K562 (cell line): ENCODE measurements around the gene AP2M1. TPM values are rescaled to one million over a fixed set of nuclear protein-coding genes. Genes with fewer than 3 reads are reported as not detected.

Source experiments
- BCOR ChIP-seq: fragments of 450-650 bp; IDR thresholded peaks from 2 replicates; pipeline ENCODE4 v1.6.1; 2016
- CBFA2T2 ChIP-seq: fragments of 450-650 bp; conservative IDR thresholded peaks from 2 replicates; pipeline ENCODE4 v1.6.1; 2017; ENCODE audit warnings: mild to moderate bottlenecking
- CXXC5 ChIP-seq: fragments of 250-450 bp; sonication (Bioruptor Pico); IDR thresholded peaks from 2 replicates; pipeline ENCODE4 v1.8.0; 2022; ENCODE audit warnings: inconsistent platforms, mild to moderate bottlenecking, moderate library complexity
- E2F4 ChIP-seq: sonication (generic); formaldehyde crosslinking; IDR thresholded peaks from 2 replicates; pipeline ENCODE4 v1.8.0; 2022; ENCODE audit warnings: mild to moderate bottlenecking, low read depth, missing genetic modification reagents
- FIP1L1 ChIP-seq: fragments of 200-400 bp; formaldehyde crosslinking; IDR thresholded peaks from 2 replicates; pipeline ENCODE4 v1.6.1; 2018; ENCODE audit warnings: mild to moderate bottlenecking, low read depth, low read length; ENCODE audit not compliant: poor library complexity, severe bottlenecking
- HCFC1 ChIP-seq: IDR thresholded peaks from 2 replicates; pipeline ENCODE4 v1.6.1; 2012; ENCODE audit warnings: low read depth, low read length, improper control_type of control experiment
- HDAC8 ChIP-seq: fragments of 450-650 bp; IDR thresholded peaks from 2 replicates; pipeline ENCODE4 v1.6.1; 2016; ENCODE audit warnings: mild to moderate bottlenecking, missing genetic modification characterization, moderate library complexity, missing compliant biosample characterization
- HMGXB4 ChIP-seq: sonication (generic); formaldehyde crosslinking; IDR thresholded peaks from 2 replicates; pipeline ENCODE4 v1.8.1; 2023; ENCODE audit warnings: mild to moderate bottlenecking, missing genetic modification reagents
- HNRNPH1 ChIP-seq: fragments of 200-400 bp; formaldehyde crosslinking; optimal IDR thresholded peaks from 2 replicates; pipeline ENCODE3; 2017; ENCODE audit warnings: low read depth, mild to moderate bottlenecking, low read length, moderate library complexity
- HOMEZ ChIP-seq: fragments of 250-450 bp; sonication (Bioruptor Pico); IDR thresholded peaks from 2 replicates; pipeline ENCODE4 v1.4.0; 2020; ENCODE audit warnings: mild to moderate bottlenecking, moderate library complexity
- JUND ChIP-seq, 2 experiments: IDR thresholded peaks; 2 replicates in 1 of 2; 3 replicates in 1 of 2; pipeline ENCODE4 v1.6.1; 2011; ENCODE audit warnings: borderline replicate concordance in 2 of 2, low read depth in 2 of 2, low read length in 2 of 2, improper control_type of control experiment in 1 of 2, missing biosample characterization in 1 of 2, missing genetic modification characterization in 1 of 2, missing genetic modification reagents in 1 of 2
- KLF13 ChIP-seq: fragments of 450-650 bp; IDR thresholded peaks from 2 replicates; pipeline ENCODE4 v1.6.1; 2016; ENCODE audit warnings: missing genetic modification characterization, low read depth, mild to moderate bottlenecking, missing compliant biosample characterization, moderate library complexity, borderline replicate concordance
- KLF6 ChIP-seq: fragments of 250-450 bp; sonication (Bioruptor Pico); IDR thresholded peaks from 2 replicates; pipeline ENCODE4 v1.4.0; 2020; ENCODE audit warnings: mild to moderate bottlenecking, moderate library complexity, borderline replicate concordance
- LCOR ChIP-seq: sonication (generic); formaldehyde crosslinking; IDR thresholded peaks from 2 replicates; pipeline ENCODE4 v1.8.0; 2022; ENCODE audit warnings: mild to moderate bottlenecking, missing genetic modification reagents
- NEUROD1 ChIP-seq: fragments of 150-350 bp; IDR thresholded peaks from 2 replicates; pipeline ENCODE4 v1.6.1; 2014; ENCODE audit warnings: borderline replicate concordance, low read length, low read depth; ENCODE audit not compliant: partially characterized antibody
- NR2C2 ChIP-seq, 2 experiments: fragments of 200-800 bp in 1 of 2; sonication (Bioruptor generic) in 1 of 2; sonication (generic) in 1 of 2; formaldehyde crosslinking in 1 of 2; IDR thresholded peaks; 2 replicates each; pipeline versions ENCODE4 v1.6.1 to v1.8.0; 2016 to 2022; ENCODE audit warnings: mild to moderate bottlenecking in 1 of 2, missing compliant biosample characterization in 1 of 2, missing genetic modification characterization in 1 of 2, missing genetic modification reagents in 1 of 2
- POLR3G ChIP-seq: IDR thresholded peaks from 2 replicates; pipeline ENCODE4 v1.6.1; 2011; ENCODE audit not compliant: insufficient read length, insufficient replicate concordance; ENCODE audit errors: extremely low read depth
- RNF2 ChIP-seq: sonication (generic); IDR thresholded peaks from 2 replicates; pipeline ENCODE4 v1.6.1; 2016
- SAFB ChIP-seq: fragments of 200-400 bp; formaldehyde crosslinking; IDR thresholded peaks from 2 replicates; pipeline ENCODE4 v1.6.1; 2017; ENCODE audit warnings: low read depth, low read length, borderline replicate concordance
- USF1 ChIP-seq: sonication (generic); formaldehyde crosslinking; IDR thresholded peaks from 2 replicates; pipeline ENCODE4 v1.9.0; 2022; ENCODE audit warnings: mild to moderate bottlenecking, missing genetic modification reagents
- ZNF311 ChIP-seq: fragments of 250-450 bp; sonication (Bioruptor Pico); IDR thresholded peaks from 2 replicates; pipeline ENCODE4 v1.4.0; 2020; ENCODE audit warnings: mild to moderate bottlenecking, moderate library complexity
- polyA plus RNA-seq, 8 experiments: library from polyadenylated mRNA; depleted of rRNA in 4 of 8; stranded (reverse) in 5 of 8; unstranded in 3 of 8; fragments of >200 nt; fragmentation: Nextera tagmentation in 2 of 8; fragmentation: Illumina TruSeq in 1 of 8; extraction: Ambion mirVana in 2 of 8; extraction: Trizol in 1 of 8; gene quantifications; 2 replicates each; pipeline versions ENCODE4 v1.2.1 to v1.2.3, GENCODE V29; 2011 to 2014; ENCODE audit warnings: inconsistent platforms in 1 of 8, missing spikeins in 1 of 8
- total RNA-seq, 7 experiments: library from RNA; depleted of rRNA in 6 of 7; stranded (reverse); fragments of >200 nt in 6 of 7; fragmentation: Illumina TruSeq in 2 of 7; extraction: Trizol in 2 of 7; gene quantifications; 2 replicates each; pipeline versions ENCODE4 v1.2.1 to v1.2.3, GENCODE V29; 2011 to 2021; ENCODE audit warnings: low replicate concordance in 1 of 7

The AP2M1 gene
- total and polyA plus RNA-seq, 9 of the 15 experiments (the other 6 are each of a cell fraction or from before 2014, with no cell fraction given), result 118 to 505 (median 296) TPM

GRCh38 chr3:184185461-184186183, 11.0 kb downstream of the AP2M1 start (continued):
- peak; percentile 79; the same call in 1 of the 2 replicates for TF ChIP-seq HMGXB4 (CRISPR knock-in tag)
- TF ChIP-seq CBFA2T2, result peak; percentile 86
- peak; percentile 89 for TF ChIP-seq LCOR
- no peak for TF ChIP-seq HOMEZ (CRISPR knock-in tag)
- TF ChIP-seq FIP1L1, result peak; percentile 43
- TF ChIP-seq BCOR, result peak; percentile 51
- TF ChIP-seq NEUROD1, result peak; percentile 43
- TF ChIP-seq USF1, result peak; percentile 76
- TF ChIP-seq JUND (IDR thresholded peaks at IDR 0.05; ENCODE audit: borderline replicate concordance, low read depth, low read length), result peak; percentile 59
- TF ChIP-seq JUND (tag; IDR thresholded peaks at IDR 0.05; ENCODE audit: borderline replicate concordance, low read depth, low read length), result peak; percentile 55; the same call in 1 of the 3 replicates
- TF ChIP-seq HNRNPH1, result no peak
- TF ChIP-seq NR2C2 (CRISPR knock-in tag; IDR thresholded peaks at IDR 0.05), result no peak
- TF ChIP-seq NR2C2 (tag; IDR thresholded peaks at IDR 0.05), result peak; percentile 88
- 0 out of 2 replicates have a peak, but pooled peaks have one; percentile 73 for TF ChIP-seq HDAC8
- no peak for TF ChIP-seq KLF6 (CRISPR knock-in tag)
- TF ChIP-seq SAFB, result peak; percentile 44; the same call in 1 of the 2 replicates
- peak; percentile 90 for TF ChIP-seq HCFC1
- no peak; the same call in 1 of the 2 replicates for TF ChIP-seq ZNF311
- TF ChIP-seq KLF13 (tag), result no peak
- TF ChIP-seq RNF2, result peak; percentile 88
- peak; percentile 92 for TF ChIP-seq CXXC5
- no peak for TF ChIP-seq POLR3G
- no peak for TF ChIP-seq E2F4 (CRISPR knock-in tag)
